Measurements from ENCODE around the gene SIPA1L3.

SIPA1L3 gene

DNA sequence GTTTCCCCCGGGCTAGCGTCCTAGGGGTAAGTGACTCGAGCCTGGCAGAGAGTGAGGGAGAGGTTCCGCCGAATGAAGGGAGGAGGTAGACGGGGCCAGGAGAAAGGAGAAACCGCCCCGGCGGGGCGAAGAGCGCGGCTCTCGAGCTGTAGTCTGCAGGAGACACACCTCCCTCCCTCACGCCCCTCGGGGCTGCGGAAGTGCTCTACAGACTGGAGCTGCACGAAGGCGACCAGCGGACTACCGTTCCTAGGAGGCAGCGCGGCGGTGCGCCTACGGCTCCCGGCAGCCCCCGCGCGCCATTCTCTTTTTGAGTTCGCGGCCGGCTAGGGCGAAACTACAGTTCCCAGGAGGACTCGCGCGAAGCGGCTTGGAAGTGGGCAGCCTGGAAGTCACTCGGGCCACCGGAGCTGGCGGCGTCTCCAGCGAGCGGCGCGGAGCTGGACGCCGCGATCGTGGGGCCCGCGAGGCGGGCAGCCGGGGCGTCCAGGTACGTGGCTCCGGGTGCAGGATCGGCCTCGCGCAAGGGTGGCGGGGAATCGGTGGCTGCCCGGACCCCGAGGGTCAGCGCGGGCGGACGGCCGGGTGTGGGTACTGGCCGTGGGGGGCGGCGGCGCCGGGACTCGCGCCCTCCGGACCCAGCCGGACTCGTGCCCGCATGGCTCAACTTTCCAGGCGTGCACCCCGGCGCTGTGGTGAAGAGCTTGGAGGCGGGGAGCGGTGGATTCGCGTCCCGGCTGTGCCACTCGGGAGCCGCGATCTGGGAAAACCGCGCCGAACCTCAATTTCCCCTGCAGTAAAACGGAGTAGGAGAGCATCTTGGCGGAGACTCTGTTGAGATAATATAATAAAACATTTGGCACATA, at the start of gene SIPA1L3 (continued):
- TF ChIP-seq, protein P1, sequence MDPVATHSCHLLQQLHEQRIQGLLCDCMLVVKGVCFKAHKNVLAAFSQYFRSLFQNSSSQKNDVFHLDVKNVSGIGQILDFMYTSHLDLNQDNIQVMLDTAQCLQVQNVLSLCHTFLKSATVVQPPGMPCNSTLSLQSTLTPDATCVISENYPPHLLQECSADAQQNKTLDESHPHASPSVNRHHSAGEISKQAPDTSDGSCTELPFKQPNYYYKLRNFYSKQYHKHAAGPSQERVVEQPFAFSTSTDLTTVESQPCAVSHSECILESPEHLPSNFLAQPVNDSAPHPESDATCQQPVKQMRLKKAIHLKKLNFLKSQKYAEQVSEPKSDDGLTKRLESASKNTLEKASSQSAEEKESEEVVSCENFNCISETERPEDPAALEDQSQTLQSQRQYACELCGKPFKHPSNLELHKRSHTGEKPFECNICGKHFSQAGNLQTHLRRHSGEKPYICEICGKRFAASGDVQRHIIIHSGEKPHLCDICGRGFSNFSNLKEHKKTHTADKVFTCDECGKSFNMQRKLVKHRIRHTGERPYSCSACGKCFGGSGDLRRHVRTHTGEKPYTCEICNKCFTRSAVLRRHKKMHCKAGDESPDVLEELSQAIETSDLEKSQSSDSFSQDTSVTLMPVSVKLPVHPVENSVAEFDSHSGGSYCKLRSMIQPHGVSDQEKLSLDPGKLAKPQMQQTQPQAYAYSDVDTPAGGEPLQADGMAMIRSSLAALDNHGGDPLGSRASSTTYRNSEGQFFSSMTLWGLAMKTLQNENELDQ (tag by site-specific recombination; IDR thresholded peaks at IDR 0.05; ENCODE audit: low read depth), result no peak
- peak; percentile 98 for TF ChIP-seq ZEB2 (tag by site-specific recombination; IDR thresholded peaks at IDR 0.05)
- TF ChIP-seq, protein P2, sequence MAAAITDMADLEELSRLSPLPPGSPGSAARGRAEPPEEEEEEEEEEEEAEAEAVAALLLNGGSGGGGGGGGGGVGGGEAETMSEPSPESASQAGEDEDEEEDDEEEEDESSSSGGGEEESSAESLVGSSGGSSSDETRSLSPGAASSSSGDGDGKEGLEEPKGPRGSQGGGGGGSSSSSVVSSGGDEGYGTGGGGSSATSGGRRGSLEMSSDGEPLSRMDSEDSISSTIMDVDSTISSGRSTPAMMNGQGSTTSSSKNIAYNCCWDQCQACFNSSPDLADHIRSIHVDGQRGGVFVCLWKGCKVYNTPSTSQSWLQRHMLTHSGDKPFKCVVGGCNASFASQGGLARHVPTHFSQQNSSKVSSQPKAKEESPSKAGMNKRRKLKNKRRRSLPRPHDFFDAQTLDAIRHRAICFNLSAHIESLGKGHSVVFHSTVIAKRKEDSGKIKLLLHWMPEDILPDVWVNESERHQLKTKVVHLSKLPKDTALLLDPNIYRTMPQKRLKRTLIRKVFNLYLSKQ (tag by site-specific recombination; IDR thresholded peaks at IDR 0.05; ENCODE audit: borderline replicate concordance), result no peak
- TF ChIP-seq, protein P3, sequence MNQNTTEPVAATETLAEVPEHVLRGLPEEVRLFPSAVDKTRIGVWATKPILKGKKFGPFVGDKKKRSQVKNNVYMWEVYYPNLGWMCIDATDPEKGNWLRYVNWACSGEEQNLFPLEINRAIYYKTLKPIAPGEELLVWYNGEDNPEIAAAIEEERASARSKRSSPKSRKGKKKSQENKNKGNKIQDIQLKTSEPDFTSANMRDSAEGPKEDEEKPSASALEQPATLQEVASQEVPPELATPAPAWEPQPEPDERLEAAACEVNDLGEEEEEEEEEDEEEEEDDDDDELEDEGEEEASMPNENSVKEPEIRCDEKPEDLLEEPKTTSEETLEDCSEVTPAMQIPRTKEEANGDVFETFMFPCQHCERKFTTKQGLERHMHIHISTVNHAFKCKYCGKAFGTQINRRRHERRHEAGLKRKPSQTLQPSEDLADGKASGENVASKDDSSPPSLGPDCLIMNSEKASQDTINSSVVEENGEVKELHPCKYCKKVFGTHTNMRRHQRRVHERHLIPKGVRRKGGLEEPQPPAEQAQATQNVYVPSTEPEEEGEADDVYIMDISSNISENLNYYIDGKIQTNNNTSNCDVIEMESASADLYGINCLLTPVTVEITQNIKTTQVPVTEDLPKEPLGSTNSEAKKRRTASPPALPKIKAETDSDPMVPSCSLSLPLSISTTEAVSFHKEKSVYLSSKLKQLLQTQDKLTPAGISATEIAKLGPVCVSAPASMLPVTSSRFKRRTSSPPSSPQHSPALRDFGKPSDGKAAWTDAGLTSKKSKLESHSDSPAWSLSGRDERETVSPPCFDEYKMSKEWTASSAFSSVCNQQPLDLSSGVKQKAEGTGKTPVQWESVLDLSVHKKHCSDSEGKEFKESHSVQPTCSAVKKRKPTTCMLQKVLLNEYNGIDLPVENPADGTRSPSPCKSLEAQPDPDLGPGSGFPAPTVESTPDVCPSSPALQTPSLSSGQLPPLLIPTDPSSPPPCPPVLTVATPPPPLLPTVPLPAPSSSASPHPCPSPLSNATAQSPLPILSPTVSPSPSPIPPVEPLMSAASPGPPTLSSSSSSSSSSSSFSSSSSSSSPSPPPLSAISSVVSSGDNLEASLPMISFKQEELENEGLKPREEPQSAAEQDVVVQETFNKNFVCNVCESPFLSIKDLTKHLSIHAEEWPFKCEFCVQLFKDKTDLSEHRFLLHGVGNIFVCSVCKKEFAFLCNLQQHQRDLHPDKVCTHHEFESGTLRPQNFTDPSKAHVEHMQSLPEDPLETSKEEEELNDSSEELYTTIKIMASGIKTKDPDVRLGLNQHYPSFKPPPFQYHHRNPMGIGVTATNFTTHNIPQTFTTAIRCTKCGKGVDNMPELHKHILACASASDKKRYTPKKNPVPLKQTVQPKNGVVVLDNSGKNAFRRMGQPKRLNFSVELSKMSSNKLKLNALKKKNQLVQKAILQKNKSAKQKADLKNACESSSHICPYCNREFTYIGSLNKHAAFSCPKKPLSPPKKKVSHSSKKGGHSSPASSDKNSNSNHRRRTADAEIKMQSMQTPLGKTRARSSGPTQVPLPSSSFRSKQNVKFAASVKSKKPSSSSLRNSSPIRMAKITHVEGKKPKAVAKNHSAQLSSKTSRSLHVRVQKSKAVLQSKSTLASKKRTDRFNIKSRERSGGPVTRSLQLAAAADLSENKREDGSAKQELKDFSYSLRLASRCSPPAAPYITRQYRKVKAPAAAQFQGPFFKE (tag by site-specific recombination; IDR thresholded peaks at IDR 0.05; ENCODE audit: borderline replicate concordance), result no peak
- TF ChIP-seq, protein P4, sequence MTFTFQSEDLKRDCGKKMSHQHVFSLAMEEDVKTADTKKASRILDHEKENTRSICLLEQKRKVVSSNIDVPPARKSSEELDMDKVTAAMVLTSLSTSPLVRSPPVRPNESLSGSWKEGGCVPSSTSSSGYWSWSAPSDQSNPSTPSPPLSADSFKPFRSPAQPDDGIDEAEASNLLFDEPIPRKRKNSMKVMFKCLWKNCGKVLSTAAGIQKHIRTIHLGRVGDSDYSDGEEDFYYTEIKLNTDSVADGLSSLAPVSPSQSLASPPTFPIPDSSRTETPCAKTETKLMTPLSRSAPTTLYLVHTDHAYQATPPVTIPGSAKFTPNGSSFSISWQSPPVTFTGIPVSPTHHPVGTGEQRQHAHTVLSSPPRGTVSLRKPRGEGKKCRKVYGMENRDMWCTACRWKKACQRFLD (tag by site-specific recombination; IDR thresholded peaks at IDR 0.05), result no peak
- TF ChIP-seq, protein P5, sequence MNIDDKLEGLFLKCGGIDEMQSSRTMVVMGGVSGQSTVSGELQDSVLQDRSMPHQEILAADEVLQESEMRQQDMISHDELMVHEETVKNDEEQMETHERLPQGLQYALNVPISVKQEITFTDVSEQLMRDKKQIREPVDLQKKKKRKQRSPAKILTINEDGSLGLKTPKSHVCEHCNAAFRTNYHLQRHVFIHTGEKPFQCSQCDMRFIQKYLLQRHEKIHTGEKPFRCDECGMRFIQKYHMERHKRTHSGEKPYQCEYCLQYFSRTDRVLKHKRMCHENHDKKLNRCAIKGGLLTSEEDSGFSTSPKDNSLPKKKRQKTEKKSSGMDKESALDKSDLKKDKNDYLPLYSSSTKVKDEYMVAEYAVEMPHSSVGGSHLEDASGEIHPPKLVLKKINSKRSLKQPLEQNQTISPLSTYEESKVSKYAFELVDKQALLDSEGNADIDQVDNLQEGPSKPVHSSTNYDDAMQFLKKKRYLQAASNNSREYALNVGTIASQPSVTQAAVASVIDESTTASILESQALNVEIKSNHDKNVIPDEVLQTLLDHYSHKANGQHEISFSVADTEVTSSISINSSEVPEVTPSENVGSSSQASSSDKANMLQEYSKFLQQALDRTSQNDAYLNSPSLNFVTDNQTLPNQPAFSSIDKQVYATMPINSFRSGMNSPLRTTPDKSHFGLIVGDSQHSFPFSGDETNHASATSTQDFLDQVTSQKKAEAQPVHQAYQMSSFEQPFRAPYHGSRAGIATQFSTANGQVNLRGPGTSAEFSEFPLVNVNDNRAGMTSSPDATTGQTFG (tag by site-specific recombination; IDR thresholded peaks at IDR 0.05; ENCODE audit: borderline replicate concordance), result no peak
- TF ChIP-seq ZNF621 (tag by site-specific recombination; IDR thresholded peaks at IDR 0.05), result no peak
- TF ChIP-seq IKZF3 (tag by site-specific recombination; IDR thresholded peaks at IDR 0.05), result peak; percentile 67
- no peak for TF ChIP-seq OSR2 (tag by site-specific recombination; IDR thresholded peaks at IDR 0.05)
- no peak for TF ChIP-seq ZNF23 (tag by site-specific recombination; IDR thresholded peaks at IDR 0.05; ENCODE audit: borderline replicate concordance)
- TF ChIP-seq ZNF155 (tag by site-specific recombination; IDR thresholded peaks at IDR 0.05), result no peak
- TF ChIP-seq ZNF670 (tag by site-specific recombination; IDR thresholded peaks at IDR 0.05; ENCODE audit: low read depth), result no peak
- no peak for TF ChIP-seq ZNF747 (tag by site-specific recombination; IDR thresholded peaks at IDR 0.05)
- no peak for TF ChIP-seq GFI1B (tag by site-specific recombination; IDR thresholded peaks at IDR 0.05)
- no peak for TF ChIP-seq HOXD13 (CRISPR knock-in tag; IDR thresholded peaks at IDR 0.05; ENCODE audit: borderline replicate concordance)
- no peak for TF ChIP-seq ZNF350 (tag by site-specific recombination; IDR thresholded peaks at IDR 0.05)
- TF ChIP-seq ZNF138 (tag by site-specific recombination; IDR thresholded peaks at IDR 0.05; ENCODE audit: borderline replicate concordance), result no peak
- TF ChIP-seq, protein P6, sequence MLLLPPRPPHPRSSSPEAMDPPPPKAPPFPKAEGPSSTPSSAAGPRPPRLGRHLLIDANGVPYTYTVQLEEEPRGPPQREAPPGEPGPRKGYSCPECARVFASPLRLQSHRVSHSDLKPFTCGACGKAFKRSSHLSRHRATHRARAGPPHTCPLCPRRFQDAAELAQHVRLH (tag by site-specific recombination; IDR thresholded peaks at IDR 0.05), result no peak; the same call in 1 of the 2 replicates
- TF ChIP-seq ZNF202 (tag by site-specific recombination; IDR thresholded peaks at IDR 0.05; ENCODE audit: borderline replicate concordance), result no peak
- TF ChIP-seq, protein P7, sequence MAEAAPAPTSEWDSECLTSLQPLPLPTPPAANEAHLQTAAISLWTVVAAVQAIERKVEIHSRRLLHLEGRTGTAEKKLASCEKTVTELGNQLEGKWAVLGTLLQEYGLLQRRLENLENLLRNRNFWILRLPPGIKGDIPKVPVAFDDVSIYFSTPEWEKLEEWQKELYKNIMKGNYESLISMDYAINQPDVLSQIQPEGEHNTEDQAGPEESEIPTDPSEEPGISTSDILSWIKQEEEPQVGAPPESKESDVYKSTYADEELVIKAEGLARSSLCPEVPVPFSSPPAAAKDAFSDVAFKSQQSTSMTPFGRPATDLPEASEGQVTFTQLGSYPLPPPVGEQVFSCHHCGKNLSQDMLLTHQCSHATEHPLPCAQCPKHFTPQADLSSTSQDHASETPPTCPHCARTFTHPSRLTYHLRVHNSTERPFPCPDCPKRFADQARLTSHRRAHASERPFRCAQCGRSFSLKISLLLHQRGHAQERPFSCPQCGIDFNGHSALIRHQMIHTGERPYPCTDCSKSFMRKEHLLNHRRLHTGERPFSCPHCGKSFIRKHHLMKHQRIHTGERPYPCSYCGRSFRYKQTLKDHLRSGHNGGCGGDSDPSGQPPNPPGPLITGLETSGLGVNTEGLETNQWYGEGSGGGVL (tag by site-specific recombination; IDR thresholded peaks at IDR 0.05), result peak; percentile 94
